ENCODE results near the gene SEMA4C.

Gene SEMA4C

DNA sequence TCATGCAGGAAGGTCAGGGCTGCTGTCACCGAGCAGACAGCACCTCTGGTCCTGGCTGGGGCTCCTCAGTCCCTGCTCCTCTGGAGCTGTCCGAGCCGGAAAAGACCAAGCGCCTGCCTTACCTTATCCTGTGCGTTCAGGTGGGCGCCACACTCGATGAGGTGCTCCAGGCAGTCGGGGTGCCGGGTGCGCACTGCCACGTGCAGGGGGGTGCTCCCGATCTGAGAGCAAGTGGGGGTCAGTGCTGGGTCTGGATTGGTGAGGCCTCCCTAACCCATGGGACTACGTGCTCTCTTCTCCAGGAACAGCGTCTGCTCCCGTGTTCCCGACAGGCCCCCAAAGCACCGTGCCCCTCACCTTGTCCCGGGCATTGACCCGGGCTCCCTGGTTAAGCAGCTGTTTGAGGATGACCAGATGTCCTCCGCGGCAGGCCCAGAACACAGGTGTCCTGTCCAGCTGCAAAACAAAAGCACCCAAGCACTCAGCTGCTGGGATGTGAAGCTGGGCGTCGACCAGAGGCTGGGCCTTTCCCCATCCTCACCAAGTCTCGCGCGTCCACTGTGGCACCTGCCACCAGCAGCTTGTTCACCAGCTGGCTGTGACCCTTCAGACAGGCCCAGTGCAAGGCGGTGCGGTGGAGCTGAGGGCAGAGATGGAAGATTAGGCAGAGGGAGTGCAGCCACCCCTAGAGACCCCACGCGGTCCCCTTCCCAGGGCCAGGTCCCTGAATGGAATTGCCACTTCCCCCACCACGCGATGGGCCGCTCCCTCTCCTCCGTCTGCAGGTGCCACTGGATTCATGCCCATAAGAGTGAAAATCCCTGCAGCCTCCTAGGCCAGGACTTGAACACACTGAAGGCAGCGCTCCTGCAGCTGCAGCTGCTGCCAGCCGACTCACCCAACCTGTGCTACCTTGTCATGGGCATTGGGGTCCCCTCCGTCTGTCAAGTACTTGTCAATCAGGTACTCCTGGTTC lies 29.7 kb downstream of the SEMA4C start:
- no peak for DNase-seq

DNA sequence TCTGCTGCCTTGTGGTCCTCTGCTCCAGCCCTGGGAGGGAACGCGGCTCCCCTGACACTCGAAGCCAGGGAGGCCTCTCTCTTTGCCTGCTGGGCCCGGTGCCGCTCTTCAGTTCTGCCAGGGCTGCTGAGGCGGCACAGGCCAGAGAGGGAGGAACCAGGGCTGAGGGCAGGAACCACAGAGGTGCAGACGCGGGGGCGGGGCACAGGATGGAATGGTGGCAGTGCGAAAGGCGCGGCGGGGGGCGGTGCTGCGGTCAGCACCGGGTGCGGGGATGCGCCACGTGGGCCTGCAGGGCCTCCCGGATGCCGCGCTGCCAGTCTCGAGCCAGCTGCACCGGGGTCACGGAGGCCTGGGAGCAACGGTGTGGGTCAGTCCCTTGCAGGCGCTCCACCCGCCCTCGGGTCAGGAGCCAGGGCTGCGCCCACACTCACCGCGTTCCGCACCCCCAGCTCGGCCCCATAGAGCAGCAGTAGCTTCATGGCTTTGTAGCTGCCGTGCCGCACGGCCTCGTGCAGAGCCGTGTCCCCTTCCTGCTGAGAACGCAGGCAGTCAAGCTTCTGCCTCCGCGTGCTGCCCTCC lies 30.5 kb downstream of the SEMA4C start:
- DNase-seq, result no peak

DNA sequence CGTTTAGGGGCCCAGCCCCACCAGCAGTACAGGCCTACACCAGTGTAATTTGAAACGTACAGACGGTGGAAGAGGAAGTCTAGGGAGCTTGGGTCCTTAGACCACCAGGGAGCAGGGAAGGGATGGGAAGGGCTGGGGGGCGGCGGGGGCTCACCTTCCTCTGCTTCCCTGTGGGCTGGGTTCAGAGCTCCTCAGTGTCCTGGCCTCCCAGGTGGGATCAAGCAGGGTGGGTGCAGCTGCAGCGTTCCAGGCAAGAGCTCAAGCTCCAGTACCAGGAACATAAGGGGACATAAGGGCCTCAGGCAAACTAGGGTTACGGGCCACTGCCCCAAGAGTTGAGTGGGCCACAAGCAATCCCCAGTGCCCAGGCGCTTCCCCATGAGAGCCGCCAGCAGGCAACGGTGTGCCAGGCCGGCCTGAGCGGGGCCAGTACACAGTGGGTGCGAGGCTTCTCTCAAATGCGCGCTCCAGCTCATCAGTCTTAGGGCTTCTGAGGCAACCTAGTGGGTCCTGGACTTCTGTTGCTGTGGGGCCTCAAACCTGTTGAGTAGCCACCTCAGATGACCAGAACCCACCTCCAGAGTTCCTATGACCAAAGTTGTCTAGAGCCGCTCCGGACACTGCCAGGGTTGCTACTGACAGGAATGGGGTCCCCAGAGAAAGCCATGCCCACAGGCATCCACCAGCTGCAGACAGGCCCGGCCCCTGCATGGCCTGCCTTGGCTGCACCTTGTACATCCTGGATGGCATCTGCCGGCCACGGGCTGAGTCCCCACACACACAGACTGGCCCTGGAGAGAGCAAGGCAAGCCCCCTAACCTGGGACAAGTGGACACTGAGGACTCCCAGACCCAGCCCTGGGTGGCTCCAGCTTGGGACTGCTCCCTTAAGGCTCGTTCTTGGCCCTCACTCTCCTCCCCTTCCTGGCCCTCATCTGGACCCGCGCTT lies 31.3 kb downstream of the SEMA4C start:
- no peak for DNase-seq

DNA sequence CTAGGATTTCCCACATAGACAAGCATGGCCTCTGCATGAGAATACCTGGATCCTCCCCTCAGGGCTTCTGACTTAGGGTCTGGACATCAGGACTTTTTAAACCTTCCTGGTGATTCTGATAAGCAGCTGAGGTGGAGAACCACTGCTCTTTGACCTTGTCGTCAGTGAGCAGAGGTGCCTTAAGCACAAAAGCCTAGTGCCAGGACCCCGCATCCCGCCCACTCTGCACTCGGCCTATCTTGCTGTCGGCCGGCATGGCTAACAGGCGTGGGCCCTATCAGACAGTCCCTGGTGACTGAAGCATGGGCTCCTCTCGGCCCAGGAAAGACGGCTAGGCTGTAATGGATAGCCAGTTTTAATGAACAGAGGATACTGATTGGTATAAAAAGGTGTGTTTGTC lies 32.3 kb downstream of the SEMA4C start:
- no peak for DNase-seq

DNA sequence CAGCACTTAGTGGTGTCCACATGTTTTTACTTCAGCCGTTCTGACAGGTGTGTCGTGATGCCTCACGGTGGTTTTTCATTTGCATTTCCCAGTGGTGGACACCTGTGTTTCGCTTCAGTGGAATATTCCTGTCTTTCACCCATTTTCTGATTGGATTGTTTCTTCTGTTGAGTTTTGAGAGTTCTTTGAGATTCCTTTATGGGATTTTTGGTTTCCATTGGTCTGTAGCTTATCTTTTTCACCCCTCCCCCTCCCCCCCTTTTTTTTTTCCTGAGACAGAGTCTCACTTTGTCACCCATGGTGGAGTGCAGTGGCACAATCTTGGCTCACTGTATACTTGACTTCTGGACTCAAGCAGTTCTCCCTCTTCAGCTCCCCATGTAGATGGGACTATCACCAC lies 34.0 kb downstream of the SEMA4C start:
- DNase-seq, result no peak

DNA sequence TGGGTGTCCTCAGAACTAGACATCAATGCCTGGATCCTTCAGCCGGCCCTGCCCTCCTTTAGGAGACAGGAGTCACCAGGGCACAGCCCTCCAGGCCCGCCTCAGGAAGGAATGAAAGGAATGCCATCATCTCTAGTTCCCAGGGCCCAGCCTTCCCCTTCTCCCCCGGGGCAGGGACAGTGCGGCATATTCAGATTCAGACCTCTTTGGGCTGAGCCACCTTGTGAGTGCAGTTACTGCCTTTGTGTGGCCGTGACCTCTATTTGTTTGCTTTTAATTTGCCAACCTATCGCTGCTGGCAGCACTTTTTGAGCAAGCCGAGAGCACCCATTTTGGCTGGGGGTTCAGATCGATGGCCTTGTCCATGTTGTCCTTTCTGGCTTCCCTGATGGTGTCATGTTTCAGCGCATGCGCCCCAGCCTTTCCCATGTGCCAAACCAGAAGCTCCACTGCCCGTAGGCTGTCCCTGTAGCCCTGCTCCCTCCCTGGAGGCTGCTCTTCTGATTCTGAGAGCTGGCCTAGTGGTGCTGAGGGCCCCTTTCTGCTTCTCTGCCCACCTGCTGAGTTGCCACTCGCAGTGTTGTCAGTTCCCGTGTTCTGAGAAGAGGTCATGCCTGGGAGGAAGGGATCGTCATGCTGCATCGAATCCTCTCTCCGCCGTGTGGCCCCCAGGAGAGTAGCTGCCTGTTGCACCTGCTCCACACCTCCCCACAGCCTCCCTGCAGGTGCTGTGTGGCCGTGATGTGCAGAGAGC lies 36.9 kb downstream of the SEMA4C start:
- DNase-seq, result no peak

DNA sequence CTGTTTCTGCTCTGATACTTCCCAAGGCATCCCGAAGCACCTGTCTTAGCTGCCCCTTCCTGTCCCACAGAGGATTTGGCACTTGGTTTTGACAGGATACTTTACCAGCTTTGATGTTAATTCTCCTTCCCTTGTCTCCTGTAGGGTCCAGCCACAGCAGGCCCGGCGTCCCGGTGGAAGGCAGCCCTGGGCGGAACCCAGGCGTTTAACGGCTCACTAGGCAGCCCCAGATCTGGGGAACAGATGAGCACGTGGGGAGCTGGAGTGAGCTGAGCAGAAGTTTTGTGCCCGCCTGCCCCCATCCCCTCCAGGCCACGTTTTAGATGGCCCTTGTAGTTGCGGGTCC lies 37.5 kb downstream of the SEMA4C start:
- no peak for DNase-seq

DNA sequence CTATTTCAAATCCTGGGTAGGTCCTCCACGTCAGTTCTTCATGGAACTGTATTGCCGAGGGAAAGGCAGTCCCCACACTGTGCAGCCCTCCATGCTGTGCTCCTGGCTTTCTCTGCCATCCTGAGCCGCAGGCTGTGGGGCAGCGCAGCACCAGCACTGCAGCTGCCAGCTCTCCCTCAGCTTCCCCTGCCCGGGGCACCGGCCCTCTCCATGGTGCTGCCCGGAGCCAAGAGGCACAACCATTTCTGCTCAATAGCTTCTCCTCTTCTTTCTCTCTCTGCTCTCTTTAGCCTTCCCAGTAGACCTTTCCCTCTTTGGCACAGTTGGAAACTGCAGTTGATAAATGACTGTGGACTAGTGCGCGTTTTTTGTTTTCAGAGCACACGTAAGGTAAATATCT lies 38.2 kb downstream of the SEMA4C start:
- no peak for DNase-seq

DNA sequence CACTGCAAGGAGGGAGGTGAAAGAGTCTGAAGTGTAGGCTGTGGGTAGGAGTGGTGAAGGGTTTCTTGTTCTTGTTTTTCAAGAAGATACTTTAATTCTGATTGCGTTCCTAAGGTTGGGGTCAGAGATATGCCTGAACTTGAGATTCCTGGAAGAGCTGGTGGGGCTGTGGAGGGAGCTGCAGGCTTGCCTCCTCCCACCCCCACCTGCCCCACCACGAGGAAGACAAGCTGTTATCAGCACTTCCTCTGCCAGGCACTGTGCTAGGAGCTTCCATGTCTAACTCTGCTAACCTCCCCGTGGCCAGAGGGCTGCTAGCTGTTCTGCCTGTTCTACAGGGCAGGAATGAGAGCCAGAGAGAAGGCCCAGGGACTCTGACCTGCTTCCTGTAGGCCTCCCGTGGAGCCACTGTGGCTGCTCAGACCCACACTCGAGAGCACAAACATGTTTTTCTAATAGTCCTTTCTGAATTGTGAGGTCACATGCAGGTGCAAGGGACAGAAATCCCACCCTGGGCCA lies 39.8 kb downstream of the SEMA4C start:
- no peak for DNase-seq

DNA sequence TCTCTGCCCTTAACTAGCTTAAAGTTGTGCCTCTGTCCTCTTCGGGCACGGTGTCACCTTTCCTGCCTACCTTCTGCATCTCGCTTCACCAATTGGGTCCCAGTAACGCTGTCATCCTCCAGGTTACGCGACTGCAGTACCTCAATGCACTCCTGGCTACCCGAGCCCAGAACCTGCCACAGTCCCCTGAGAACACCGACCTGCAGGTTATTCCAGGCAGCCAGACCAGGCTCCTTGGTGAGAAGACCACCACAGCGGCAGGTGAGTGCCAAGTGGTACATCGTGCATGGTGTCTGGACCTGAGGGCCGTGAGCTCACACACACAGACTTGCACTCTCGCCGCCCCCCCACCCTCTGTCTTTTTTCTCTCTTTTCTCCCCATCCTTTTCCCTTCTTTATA lies 41.0 kb downstream of the SEMA4C start:
- no peak for DNase-seq

DNA sequence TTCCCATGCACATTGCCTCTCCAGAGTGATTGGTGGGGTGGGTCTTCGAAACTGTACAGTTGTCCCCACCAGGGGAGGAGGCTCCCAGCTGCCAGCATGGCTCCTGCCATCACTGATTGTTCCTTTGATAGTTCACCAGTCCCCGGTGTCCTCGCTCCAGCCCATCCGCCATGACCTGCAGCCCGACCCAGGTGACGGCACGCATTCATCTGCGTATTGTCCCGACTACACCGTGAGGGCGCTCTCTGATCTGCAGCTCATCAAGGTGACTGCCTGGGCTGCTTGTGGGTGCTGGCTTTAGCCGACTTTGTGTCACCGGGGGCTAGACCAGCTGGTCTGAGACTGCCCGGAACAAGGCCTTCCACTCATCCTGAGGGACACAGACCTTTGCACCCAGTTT lies 41.4 kb downstream of the SEMA4C start:
- DNase-seq, result no peak

DNA sequence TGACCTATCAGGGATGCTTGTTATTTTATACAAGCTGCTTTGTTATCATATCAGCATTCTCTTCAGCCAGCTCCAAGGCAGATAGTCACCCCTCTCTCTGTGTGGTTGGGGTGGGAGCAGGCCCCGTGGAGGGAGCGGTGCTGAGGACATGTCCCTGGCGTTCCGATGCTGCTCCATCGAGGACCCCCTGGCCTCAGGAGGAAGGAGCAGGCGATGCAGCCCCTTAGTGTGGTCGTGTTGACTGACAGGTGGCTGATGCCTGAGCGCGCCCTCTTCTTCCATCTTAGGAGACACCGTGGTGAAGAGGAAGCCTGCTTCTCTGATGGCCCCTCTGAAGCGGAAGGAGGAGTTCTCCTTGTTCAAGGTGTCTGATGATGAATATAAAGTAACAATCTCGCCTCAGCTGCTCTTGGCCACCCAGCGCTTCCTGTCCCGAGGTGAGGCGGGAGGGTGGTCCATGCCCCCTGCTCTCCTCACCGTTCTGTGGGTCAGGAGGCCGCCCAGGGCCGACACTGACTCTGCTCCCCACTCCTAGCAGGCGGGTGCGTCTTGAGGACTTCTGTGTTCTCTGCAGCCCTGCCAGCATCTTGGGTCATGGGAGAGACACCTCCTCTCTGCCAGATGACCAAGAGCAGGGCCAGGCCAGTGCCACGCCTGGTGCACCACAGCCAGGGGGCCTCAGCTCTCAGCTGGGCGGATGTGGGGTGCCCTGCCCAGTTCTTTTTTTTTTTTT lies 43.2 kb downstream of the SEMA4C start:
- no peak for DNase-seq

DNA sequence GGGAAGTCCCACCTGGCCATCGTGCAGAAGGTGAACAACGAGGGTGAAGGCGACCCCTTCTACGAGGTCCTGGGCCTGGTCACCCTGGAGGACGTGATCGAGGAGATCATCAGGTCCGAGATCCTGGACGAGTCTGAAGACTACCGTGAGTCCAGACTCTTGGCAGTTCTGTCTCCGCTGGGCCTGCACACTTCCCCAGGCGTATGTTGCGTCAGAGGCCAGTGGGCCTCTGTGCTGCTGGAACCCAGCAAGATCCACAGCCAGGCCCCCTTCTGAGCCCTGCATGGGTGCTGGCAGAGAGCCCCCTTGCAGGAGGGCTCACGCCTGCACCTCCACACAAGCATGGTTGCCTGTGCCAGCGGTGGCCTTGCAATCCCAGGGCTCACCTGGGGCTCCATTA lies 44.8 kb downstream of the SEMA4C start:
- DNase-seq, result no peak

DNA sequence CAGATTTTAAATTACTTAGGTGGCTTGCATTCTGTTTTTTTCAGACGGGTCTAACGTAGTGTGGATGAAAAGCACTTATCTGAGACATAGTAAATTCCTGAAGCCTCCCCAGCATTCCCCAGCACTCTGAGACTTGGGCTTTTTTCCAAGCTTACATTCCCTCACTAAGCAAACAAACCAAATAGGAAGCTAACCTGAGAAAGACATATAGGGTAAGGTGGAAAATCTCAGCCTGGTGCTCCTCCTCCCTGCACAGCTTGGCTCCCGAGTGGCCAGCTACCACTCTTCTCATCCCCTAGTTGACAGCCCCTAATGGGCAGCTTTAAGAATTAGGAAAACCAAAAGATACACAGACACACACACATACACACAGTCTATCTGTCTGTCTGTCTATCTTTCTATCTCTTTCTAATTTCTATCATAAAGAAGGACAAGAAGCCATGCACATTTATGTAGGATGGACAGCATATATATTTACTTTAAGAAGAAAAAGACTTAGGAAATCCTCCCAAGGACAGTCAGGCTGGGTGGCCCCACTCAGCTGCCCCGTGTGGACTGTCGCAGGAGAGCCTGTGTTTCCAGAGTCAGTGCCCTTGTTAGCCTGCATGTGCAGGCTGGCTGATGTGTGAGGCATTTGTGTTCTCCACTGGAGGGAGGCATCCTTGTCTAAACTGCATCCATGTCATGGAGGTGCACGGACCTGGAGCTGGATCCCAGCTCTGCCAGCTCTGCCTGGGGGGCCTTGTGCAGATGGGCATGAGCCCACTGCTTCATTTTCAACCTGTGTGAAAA lies 45.6 kb downstream of the SEMA4C start:
- no peak for DNase-seq

DNA sequence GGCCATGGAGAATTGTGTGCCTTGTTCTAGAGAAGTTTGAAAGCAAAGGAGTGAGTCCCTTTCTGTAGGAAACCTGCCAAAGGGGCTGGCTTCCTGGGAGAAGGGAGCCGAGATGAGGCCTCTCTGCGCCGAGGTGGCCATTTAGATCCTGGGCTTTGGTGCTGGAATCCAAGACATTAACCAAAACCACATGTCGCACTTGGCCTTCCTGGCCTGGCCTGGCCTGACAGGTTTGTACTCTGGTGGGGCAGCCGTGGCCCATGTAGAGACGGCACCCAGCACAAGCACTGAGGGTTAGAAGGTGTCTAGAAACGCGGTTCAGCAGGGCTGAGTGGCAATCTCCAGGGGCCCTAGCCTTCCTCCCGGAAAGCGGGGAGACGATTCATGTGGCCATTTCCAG lies 46.7 kb downstream of the SEMA4C start:
- no peak for DNase-seq

DNA sequence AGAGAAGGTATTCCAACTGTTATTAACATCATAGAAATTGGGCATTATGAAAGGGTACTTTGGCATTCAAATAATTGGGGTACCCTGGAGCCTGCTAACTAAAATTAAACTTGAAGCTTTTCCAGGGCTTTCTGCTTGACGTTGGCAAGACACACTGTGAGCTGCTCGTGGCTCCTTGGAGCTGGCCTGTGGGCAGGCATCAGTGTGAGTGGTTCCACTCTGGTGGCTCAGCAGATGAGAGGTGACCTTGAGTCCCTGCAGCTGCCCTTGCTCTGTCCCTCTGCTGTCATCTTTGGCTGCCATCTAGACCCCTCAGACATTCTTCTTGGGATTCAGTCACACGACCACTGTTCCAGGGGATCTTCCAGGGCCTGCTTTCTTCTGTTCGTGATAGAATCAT lies 47.1 kb downstream of the SEMA4C start:
- no peak for DNase-seq

DNA sequence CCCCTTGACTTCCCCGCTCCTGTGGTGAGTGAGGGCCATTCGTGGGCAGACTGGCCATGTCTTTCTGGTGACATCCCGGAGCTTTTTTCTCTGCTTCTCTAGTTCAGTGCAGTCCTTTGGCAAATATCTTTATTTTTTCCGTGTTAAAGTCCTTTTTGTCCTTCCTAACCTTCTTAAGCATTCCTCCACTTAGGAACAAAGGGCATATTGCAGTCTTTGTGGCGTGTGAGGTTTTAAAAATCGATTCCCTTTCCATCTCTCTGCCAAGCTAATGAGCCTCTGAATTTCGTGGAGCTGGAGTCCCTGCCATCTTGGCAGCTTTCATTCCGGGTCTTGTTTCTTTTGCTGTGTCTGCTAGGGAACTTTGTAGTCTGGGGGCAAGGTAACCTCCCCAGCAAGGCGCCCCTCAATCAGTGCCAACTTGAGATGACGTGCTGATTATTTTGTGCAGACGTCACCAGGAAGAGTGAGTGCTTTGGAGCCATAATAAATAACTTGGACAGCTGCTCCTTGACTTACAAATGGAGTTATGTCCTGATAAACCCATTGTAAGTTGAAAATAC lies 48.7 kb downstream of the SEMA4C start:
- DNase-seq, result no peak

DNA sequence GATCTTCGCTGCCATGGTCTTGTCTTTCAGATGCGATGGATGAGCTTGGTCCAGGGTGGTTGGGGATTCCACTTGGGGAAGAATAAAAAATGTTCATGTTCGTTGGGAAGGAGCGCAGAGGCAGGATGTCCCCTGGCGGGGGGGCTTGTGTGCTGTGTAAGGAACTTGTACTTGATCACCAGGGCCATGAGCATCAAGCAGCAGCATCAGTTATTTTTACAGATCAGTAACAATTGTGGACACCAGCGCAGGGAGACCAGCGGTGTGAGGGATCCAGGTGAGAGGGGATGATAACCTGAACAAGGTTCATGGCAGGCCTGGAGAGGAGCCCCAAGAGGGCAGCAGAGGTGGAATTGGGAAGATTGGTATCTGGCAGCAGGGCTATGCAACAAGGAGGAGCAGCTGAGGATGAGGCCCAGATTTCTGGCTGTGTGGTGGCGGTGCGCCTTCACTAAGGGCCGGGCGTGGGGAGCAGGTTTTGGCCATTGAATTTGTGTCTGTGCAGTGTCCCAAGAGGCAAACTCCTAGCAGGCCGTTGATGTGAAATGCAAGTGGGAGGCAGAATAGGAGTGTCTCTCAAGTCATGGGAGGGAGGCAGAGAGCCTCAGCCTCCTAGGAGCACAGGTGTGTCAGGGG lies 49.9 kb downstream of the SEMA4C start:
- DNase-seq, result no peak

DNA sequence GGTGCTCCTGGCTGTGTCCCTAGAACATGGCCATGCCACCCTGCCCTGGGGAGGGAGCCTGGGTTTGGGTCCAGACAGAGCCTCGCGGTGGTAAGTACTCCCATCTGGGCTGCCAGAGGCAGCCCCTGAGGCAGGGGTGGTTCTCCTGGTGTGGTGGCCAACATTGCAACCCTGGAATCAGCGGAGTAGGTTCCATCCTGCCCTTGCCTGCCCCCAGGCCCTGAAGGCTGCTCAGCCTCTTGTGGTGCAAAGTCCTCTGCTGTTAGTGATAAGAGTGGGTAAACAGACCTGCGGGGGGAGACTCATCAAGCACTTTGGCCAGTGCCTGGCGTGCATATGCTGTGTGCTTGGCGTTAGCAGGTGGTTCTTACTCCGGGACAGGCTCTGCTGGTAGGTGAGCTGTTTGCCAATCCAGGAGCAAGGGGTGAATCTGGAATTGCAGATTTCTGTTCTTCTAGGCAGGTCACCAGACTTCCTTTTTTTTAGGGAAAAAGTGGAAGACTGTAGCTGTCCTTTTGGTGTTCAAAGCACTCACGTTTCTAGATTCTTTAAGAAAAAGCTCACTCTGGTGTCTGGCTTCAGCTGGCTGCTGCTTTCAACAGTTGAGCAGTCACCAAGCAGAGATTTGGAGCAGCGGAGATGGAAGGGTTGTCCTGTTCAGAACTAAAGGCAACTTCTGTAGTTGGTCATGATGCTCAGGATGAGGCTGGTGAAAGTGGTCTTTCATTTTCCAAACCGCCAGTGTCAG lies 50.6 kb downstream of the SEMA4C start:
- no peak for DNase-seq

Data from T1000 (cell line).